NCI-H2196 (cell line): ENCODE results near the gene DNAH10.

Experiments used
- DNase-seq: peaks from one replicate; lab custom pipeline; 2025; ENCODE audit not compliant: unreplicated experiment; lab: John Stamatoyannopoulos, UW

The DNAH10 gene

GRCh38 chr12:123794027-123794426 is 31.9 kb downstream of the DNAH10 start:
- DNase-seq = no peak

DNA sequence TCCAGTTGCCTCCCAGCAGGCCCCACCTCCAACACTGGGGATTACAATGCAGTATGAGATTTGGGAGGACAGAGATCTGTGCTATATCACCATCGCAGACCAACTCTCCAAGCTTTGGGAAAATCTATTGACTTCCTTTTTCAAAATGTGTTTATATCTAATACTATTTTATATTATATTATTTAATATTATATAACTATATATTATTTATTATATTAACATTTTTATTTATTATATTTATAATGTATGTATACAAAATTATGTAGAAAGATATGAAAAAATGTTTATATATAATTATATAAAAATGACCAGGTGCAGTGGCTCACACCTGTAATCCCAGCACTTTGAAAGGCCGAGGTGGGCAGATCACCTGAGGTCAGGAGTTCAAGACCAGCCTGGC is 36.4 kb downstream of the DNAH10 start:
- no peak for DNase-seq

- DNase-seq = no peak
Measured at GRCh38 chr12:123799227-123799626, 37.1 kb downstream of the DNAH10 start.

GRCh38 chr12:123801573-123802178 is 39.6 kb downstream of the DNAH10 start:
- DNase-seq = no peak

GRCh38 chr12:123805173-123805572 is 43.1 kb downstream of the DNAH10 start:
- DNase-seq = no peak

GRCh38 chr12:123807002-123807401 is 44.9 kb downstream of the DNAH10 start:
- no peak for DNase-seq

DNA sequence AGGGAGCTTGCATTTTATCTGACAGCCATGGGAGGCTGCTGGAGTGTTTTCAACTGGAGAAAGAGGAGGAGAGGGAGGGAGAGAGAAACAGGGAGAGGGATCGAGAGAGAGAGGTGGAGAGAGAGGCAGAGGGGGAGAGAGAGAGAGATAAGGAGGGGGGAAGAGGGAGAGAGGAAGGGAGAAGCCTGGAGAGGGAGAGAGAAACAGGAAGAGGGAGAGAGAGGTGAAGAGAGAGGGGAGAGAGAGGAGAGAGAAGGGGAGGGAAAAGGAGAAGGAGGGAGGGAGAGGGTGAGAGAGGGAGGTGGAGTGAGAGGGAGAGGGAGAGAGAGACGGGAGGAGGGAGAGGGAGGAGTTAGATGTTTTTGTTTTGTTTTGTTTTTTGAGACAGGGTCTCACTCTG is 45.6 kb downstream of the DNAH10 start:
- DNase-seq = no peak

DNA sequence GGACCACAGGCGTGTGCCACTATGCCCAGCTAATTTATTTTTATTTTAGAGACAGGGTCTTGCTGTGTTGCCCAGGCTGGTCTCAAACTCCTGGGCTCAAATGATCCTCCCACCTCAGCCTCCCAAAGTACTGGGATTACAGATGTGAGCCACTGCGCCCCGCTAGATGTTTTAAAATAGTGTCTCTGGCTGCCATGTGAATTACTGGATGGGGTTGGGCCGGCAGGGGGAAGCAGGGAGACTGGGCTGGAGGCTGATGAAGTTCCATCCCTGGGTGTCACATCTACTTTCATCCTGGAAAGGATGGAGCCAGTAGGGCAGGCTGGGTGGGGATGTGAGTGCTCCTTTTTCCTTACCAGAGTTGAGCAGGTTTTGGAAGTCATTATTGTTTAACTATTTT is 46.1 kb downstream of the DNAH10 start:
- no peak for DNase-seq

- no peak for DNase-seq
Measured at GRCh38 chr12:123813349-123813748, 51.2 kb downstream of the DNAH10 start.

GRCh38 chr12:123815968-123816367 is 53.9 kb downstream of the DNAH10 start:
- DNase-seq = no peak

DNA sequence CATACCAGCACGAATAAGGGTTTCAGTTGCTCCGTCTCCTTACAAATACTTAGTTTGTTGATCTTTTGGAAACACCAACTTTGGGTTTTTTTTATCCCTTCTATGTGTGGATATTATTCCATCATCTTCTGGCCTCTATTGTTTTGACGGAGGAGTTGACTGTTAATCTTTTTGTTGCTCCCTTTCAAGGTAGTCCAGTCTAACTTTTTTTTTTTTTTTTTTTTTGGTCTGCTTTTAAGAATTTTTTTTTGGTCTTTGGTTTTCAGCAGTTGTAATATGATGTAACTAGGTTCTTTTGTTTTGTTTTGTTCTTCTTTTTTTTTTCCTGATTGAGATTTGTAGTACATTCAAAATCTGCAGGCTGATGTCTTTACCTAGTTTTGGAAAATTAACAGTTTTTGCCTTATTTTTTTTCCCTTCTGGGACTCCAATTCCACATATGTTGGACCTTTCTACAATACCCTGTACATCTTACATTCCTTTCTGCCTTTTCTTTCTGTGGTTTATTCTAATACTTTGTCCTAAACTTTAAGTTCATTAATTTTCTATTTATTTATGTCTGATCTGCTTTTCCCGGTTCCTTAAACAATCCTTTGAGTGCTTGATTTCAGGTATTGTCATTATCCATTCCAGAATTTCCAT is 54.9 kb downstream of the DNAH10 start:
- DNase-seq = no peak

DNA sequence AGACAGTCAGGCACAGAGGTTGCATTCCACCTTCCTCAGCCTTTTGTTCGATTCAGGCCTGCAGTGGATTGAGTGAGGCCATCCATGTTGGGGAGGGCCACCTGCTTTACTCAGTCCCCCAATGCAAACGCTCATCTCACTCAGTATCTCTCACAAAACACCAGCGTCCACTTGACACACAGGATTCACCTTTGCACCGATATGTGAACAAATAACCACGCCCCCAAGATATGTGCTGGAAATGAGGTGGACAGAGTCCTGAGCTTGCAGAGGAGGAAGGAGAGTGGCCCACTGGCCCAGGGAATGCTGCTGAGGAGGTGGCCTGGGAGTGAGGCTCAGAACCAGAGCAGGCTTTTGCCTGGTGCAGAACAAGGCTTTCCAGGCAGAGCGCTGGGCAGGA is 60.7 kb downstream of the DNAH10 start:
- no peak for DNase-seq

GRCh38 chr12:123828120-123828519 is 66.0 kb downstream of the DNAH10 start:
- DNase-seq = no peak

DNA sequence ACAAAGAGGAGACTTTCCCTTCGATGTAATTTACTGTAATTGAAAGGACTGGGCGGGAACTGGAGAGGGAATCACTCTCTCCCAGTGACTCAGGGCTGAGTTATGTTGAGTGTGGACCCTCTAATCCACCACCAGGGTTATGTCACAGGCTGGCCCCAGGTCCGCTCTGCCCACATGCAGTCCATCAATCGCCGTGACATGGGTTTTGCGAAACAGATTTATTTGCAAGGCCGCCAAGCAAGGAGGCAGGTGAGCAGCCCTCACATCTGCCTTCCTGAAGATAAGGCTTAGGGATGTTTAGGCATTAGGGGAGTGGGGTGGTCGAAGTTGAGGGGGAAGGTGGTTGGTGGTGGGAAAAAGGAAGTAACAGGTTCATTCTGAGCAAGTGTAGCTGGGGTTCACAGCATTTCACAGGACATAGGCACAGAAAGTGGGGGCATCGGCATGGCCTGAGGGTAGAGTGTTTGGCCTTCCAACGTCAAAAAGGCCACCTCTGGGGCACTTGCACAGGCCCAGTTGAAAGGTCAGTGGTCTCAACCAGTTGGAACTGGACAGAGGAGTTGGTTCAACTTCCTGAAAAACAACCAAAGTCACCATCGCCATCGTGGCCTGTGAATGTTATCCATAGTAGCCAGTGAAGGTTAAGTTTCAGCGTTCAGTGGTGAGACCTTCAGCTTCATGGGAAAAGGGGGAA is 66.9 kb downstream of the DNAH10 start:
- no peak for DNase-seq

GRCh38 chr12:123829561-123829960 is 67.5 kb downstream of the DNAH10 start:
- no peak for DNase-seq

DNA sequence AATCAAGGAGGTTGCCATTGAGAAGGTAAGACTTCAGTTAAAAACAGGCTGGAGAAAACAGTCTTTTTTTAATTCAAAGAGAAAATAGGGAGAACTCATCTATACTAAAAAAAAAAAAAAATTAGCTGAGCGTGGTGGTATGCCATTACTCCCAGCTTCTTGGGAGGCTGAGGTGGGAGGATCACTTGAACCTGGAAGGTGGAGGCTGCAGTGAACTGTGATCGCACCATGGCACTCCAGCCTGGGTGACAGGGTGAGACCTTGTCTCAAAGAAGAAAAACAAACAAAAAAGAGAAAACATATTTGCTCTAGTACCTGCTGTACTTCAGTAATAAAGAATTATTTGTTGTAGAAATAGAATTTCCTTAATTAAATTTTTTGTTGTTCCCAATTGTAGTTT is 68.6 kb downstream of the DNAH10 start:
- no peak for DNase-seq

- DNase-seq = no peak
Measured at GRCh38 chr12:123832052-123832451, 70.0 kb downstream of the DNAH10 start.

DNA sequence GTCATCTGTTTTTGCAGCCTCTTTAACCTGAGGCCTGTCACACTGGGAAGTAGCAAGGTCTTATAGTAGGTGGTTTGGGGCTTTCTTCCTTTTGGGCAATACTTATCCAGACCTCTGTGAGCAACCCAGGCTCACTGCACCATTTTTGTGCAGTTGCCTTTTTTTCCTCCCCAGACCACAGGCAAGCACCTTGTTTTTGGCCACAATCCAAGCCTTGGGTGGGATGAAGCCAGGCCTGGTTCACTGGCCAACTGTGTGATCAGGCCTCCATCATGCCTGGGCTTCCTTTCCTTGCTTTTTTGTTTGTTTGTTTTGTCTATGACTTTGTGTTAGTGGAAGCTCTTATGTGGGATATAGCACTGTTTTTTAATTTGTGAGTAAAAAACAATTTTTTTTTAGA is 71.7 kb downstream of the DNAH10 start:
- no peak for DNase-seq

- DNase-seq = no peak
Measured at GRCh38 chr12:123834845-123835244, 72.7 kb downstream of the DNAH10 start.

DNA sequence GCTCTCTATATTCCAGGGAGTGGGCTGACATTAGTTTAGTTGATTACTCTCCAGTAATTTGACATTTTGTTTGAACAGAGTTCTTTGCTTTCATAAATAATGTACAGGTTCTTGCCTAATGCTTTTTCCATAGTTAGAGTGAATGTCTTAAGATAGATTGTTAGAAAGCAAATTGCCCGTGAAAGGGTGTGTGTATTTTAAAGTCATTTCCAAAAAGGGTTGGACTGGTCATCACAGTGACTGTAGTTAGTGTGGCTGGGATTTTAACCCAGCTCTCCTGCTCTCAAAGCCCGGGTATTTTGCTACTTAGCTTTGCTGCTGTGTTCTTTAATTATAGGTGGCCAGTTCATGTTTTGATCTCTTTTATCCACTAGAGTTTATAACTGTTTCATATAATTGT is 74.2 kb downstream of the DNAH10 start:
- DNase-seq = no peak

GRCh38 chr12:123839826-123840225 is 77.7 kb downstream of the DNAH10 start:
- no peak for DNase-seq

- DNase-seq = no peak
Measured at GRCh38 chr12:123840765-123841425, 78.8 kb downstream of the DNAH10 start.
